MM.1S (cell line): ENCODE measurements around the gene CYTIP.
A peak's percentile ranks its signal among the peaks of the same experiment; 100 is the strongest.

Experiments used
- DNase-seq: peaks from one replicate; pipeline ENCODE4 v3.0.0-alpha.2; 2015
- H2AFZ ChIP-seq: fragments of 300-600 bp; sonication (generic); 2 replicates; pipeline ENCODE4 v1.6.0; 2016; ENCODE audit warnings: antibody characterized with exemption, low read length
- H3F3A ChIP-seq: fragments of 300-600 bp; sonication (generic); 2 replicates; pipeline ENCODE4 v1.6.1; 2016; ENCODE audit warnings: mild to moderate bottlenecking, antibody characterized with exemption, low read length, moderate library complexity, mixed read lengths; ENCODE audit not compliant: insufficient read depth
- H3K27ac ChIP-seq: fragments of 300-600 bp; sonication (generic); 2 replicates; pipeline ENCODE4 v1.5.1; 2016; ENCODE audit warnings: mild to moderate bottlenecking, low read length
- H3K27me3 ChIP-seq: fragments of 300-600 bp; sonication (generic); replicated peaks from 2 replicates; pipeline ENCODE4 v1.6.0; 2016; ENCODE audit warnings: low read length; ENCODE audit not compliant: insufficient read depth
- H3K36me3 ChIP-seq: fragments of 300-600 bp; sonication (generic); replicated peaks from 2 replicates; pipeline ENCODE4 v1.6.1; 2016; ENCODE audit warnings: mild to moderate bottlenecking, low read length, mixed read lengths; ENCODE audit not compliant: insufficient read depth
- H3K4me1 ChIP-seq: fragments of 300-600 bp; sonication (generic); 2 replicates; pipeline ENCODE4 v1.6.1; 2016; ENCODE audit warnings: low read length, mixed read lengths
- H3K4me2 ChIP-seq: fragments of 300-600 bp; sonication (generic); 2 replicates; pipeline ENCODE4 v1.6.0; 2016; ENCODE audit warnings: low read depth, low read length
- H3K4me3 ChIP-seq: fragments of 300-600 bp; sonication (generic); 2 replicates; pipeline ENCODE4 v1.5.1; 2016; ENCODE audit warnings: low read length, mixed read lengths
- H3K79me2 ChIP-seq: fragments of 300-600 bp; sonication (generic); 2 replicates; pipeline ENCODE4 v1.6.1; 2016; ENCODE audit warnings: mixed run types, low read length, mixed read lengths
- H3K9ac ChIP-seq: fragments of 300-600 bp; sonication (generic); 2 replicates; pipeline ENCODE4 v1.6.1; 2016; ENCODE audit warnings: low read length, mixed read lengths
- H3K9me2 ChIP-seq: fragments of 300-600 bp; sonication (generic); replicated peaks from 2 replicates; pipeline ENCODE4 v1.6.1; 2016; ENCODE audit warnings: mild to moderate bottlenecking, low read length, mixed read lengths; ENCODE audit not compliant: insufficient read depth
- H3K9me3 ChIP-seq: fragments of 300-600 bp; sonication (generic); replicated peaks from 2 replicates; pipeline ENCODE4 v1.6.1; 2016; ENCODE audit warnings: mild to moderate bottlenecking, low read length, mixed read lengths; ENCODE audit not compliant: insufficient read depth
- H4K20me1 ChIP-seq: fragments of 300-600 bp; sonication (generic); 2 replicates; pipeline ENCODE4 v1.6.1; 2016; ENCODE audit warnings: mild to moderate bottlenecking, low read length, moderate library complexity, mixed read lengths; ENCODE audit not compliant: insufficient read depth
- CTCF ChIP-seq: fragments of 300-600 bp; sonication (generic); IDR thresholded peaks from 2 replicates; pipeline ENCODE4 v1.5.1; 2016; ENCODE audit warnings: antibody characterized with exemption, low read length, mixed read lengths
- EZH2 ChIP-seq: fragments of 300-600 bp; sonication (generic); optimal IDR thresholded peaks from 2 replicates; pipeline ENCODE3; 2017; ENCODE audit warnings: low read depth, mild to moderate bottlenecking, antibody characterized with exemption, low read length, mixed read lengths
- EZH2phosphoT487 ChIP-seq: fragments of 300-600 bp; sonication (generic); IDR thresholded peaks from 2 replicates; pipeline ENCODE4 v1.6.1; 2018; ENCODE audit warnings: antibody characterized with exemption, low read length

CYTIP gene

GRCh38 chr2:157477919-157478318 is 34.0 kb upstream of the CYTIP start:
- H2AFZ ChIP-seq, result no peak overlapping the region
- H3K4me2 ChIP-seq, result no peak overlapping the region
- H3K9ac ChIP-seq, result no peak overlapping the region
- H3K4me1 ChIP-seq, result peaks cover 26% of the 10 kb centered on the region
- H3K9me3 ChIP-seq, result no peaks in the 10 kb centered on the region
- H3F3A ChIP-seq, result no peaks in the 10 kb centered on the region
- H3K27me3 ChIP-seq, result no peaks in the 10 kb centered on the region
- TF ChIP-seq CTCF (no peak), EZH2phosphoT487 (no peak), EZH2 (no peak)
- H3K79me2 ChIP-seq, result no peaks in the 10 kb centered on the region
- no peaks in the 10 kb centered on the region for H3K9me2 ChIP-seq
- H3K36me3 ChIP-seq, result no peaks in the 10 kb centered on the region
- H4K20me1 ChIP-seq, result no peaks in the 10 kb centered on the region
- H3K4me3 ChIP-seq, result no peak overlapping the region
- H3K27ac ChIP-seq, result no peak overlapping the region
- no peak for DNase-seq

GRCh38 chr2:157476953-157477709 is 33.2 kb upstream of the CYTIP start:
- no peaks in the 10 kb centered on the region for H3K9me3 ChIP-seq
- no peak for TF ChIP-seq EZH2
- TF ChIP-seq CTCF, result no peak
- no peak for TF ChIP-seq EZH2phosphoT487
- no peaks in the 10 kb centered on the region for H3K79me2 ChIP-seq
- H3K27ac ChIP-seq, result peak overlapping the region; percentile 1; the same call in 1 of the 2 replicates
- peak overlapping the region; percentile 35 for H2AFZ ChIP-seq
- no peak for DNase-seq
- no peaks in the 10 kb centered on the region for H4K20me1 ChIP-seq
- H3K4me2 ChIP-seq, result peak overlapping the region; percentile 37
- no peaks in the 10 kb centered on the region for H3K9me2 ChIP-seq
- H3K36me3 ChIP-seq, result no peaks in the 10 kb centered on the region
- no peaks in the 10 kb centered on the region for H3K27me3 ChIP-seq
- H3K4me1 ChIP-seq, result peaks cover 26% of the 10 kb centered on the region
- H3F3A ChIP-seq, result no peaks in the 10 kb centered on the region
- no peak overlapping the region for H3K9ac ChIP-seq
- H3K4me3 ChIP-seq, result no peak overlapping the region

- Histone ChIP-seq H3K27ac (no peak overlapping the region), H3K4me1 (peaks cover 32% of the 10 kb centered on the region), H3F3A (peaks cover 5% of the 10 kb centered on the region), H3K9me3 (no peaks in the 10 kb centered on the region), H4K20me1 (no peaks in the 10 kb centered on the region), H3K36me3 (no peaks in the 10 kb centered on the region), H3K9me2 (no peaks in the 10 kb centered on the region), H3K27me3 (no peaks in the 10 kb centered on the region), H3K4me2 (no peak overlapping the region), H2AFZ (no peak overlapping the region), H3K79me2 (no peaks in the 10 kb centered on the region), H3K4me3 (no peak overlapping the region), H3K9ac (no peak overlapping the region)
- no peak for DNase-seq
- TF ChIP-seq EZH2phosphoT487, result no peak
- no peak for TF ChIP-seq EZH2
- TF ChIP-seq CTCF, result no peak
These were observed 32.0 kb upstream of the CYTIP start for GRCh38 chr2:157475722-157476390.
